GM21529 (cell line): ENCODE results near the gene DDX19B.
A peak's percentile ranks its signal among the peaks of the same experiment; 100 is the strongest.
"Not testable (repeated sequence)": the region's sequence is repeated elsewhere in the genome, so short reads cannot be mapped to it uniquely, and the experiment has no call there.

Experiments used
- ATAC-seq: cut with Tn5 transposase; IDR thresholded peaks from one replicate; pipeline ENCODE4 v1.9.1; 2021; ENCODE audit not compliant: unreplicated experiment

The DDX19B gene

DNA sequence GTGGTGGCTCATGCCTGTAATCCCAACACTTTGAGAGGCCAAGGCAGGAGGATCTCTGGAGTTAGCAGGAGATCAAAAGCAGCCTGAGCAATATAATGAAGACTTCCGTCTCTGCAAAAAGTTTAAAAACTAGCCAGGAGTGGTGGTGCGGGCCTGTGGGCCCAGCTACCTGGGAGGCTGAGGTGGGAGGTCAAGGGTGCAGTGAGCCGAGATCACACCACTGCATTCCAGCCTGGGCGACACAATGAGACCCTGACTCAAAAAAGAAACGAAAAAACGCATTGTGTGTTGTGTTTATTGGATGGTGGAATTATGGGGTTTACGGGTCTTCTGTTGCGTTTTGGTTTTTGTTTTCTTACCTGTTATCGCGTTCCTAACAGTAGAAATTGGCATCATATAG, 46.9 kb downstream of the DDX19B start:
- no peak for ATAC-seq

DNA sequence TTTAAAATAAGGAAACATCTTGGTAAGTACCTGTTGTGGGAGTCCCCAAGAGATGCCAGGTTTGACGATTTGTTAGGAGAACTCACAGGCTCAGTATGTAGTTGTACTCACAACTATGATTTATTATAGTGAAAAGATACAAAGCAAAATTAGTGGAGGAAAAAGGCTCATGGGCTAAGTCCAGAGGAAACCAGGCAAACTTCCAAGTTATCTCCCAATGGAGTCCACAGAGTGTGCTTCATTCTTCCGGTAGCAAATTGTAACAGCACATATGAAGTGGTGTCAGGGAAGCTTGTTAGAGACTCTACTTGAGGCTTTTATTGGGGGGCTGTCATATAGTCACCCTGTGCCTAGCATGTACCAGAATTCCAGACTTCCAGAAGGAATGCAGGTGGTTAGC, 50.0 kb downstream of the DDX19B start:
- ATAC-seq: no peak

DNA sequence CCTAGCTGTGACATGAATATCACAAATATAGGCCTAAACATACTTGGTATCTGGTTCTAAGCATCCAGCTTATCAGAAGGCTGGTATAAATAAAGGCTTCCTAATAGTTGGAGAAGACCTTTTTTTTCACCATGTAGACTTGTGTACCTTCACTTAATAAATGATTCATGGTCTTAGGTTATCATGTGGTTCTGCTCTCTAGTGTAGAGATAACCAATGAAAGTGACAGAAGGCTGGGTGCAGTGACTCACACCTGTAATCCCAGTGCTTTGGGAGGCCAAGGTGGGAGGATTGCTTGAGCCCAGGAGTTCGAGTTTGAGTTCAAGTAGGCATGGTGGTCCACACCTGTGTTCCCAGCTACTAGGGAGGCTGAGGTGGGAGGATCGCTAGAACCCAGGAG, 50.8 kb downstream of the DDX19B start:
- no peak for ATAC-seq

DNA sequence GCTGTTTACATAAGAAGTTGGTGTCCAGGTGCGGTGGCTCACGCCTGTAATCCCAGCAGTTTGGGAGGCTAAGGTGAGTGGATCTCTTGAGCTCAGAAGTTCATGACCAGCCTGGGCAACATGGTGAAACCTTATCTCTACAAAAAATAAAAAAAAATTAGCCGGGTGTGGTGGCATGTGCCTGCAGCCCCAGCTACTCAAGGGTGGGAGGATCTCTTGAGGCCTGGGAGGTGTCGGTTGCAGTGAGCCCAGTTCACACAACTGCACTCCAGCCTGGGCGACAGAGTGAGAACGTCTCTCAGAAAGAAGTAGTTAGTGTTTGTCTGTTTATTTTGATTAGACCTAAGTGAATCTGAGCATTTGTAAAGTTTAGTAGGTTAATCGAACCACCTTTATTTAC, 60.6 kb downstream of the DDX19B start:
- no peak for ATAC-seq

DNA sequence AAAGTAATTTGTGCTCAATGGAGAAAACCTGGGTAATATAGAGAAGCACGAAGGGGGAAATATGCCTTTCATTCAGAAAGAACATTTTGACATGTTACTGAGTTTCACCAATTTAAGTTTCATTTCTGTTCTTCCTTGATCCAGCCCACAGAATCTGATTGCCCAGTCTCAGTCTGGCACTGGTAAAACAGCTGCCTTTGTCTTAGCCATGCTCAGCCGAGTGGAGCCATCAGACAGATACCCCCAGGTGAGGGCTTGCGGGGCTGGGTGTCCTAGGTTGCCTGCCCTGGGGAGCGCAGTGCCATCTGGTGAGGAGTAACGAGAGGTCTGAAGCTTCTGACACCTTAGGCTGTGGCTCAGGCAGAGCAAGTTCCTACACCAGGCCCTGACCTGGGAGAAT, 65.4 kb downstream of the DDX19B start:
- no peak for ATAC-seq

DNA sequence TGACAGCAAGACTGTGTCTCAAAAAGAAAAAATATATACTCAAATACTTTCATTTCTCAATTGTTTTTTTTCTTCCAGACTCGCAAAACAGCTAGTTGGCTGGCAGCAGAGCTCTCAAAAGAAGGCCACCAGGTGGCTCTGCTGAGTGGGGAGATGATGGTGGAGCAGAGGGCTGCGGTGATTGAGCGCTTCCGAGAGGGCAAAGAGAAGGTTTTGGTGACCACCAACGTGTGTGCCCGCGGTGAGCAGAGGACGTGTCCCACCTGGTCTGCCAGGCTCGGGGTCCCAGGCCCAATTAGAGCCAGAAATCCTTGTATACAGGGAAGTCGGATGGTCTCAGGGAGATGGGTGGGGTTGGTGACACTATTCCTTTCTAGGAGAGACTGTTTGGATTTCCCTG, 71.2 kb downstream of the DDX19B start:
- ATAC-seq: not testable (repeated sequence)

DNA sequence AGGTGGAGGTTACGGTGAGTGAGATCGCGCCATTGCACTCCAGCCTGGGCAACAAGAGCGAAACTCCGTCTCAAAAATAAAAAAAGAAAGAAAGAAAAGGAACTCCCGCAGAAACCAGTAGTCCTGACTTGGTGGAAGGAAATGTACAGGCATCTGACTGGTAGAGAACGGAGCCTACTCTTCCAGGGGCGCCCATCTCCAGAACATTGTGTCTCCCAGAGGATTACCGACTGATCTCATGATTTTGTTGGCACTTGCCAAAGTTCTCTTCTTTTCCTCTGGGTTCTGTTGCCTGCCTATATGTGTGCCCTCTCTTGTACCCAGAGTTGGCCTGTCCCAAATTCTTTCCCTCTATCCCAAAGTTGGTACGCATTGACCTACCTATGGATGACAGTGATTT, 71.9 kb downstream of the DDX19B start:
- ATAC-seq: no peak

DNA sequence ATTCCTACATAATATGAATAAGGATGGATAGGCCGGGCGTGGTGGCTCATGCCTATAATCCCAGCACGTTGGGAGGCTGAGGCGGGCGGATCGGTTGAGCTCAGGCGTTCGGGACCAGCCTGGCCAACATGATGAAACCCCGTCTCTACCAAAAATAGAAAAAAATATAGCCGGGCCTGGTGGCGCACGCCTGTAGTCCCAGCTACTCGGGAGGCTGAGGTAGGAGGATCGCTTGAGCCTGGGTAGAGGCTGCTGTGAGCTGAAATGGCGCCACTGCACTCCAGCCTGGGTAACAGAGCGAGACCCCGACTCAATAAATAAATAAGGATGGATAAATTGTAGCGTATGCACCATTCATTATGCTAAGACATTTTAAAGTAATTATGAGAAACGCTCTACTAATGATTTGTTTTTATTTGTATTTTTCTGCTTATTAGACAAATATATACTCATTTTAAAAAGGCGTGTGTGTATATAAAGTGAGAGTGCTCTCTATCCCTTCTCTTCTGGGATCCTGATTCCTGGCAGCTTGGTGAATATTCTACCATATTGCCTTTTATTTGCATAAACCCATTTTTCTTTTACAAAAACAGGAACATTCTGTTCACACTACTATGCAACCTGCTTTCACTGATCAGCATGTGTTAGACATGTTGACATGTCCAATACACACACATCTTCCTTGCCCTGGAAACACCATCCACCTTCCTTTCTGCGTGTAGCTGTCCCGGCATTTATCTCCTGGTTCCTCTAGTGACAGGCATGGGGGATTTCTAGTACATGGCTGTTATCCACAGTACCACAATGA, 74.1 kb downstream of the DDX19B start:
- no peak for ATAC-seq

DNA sequence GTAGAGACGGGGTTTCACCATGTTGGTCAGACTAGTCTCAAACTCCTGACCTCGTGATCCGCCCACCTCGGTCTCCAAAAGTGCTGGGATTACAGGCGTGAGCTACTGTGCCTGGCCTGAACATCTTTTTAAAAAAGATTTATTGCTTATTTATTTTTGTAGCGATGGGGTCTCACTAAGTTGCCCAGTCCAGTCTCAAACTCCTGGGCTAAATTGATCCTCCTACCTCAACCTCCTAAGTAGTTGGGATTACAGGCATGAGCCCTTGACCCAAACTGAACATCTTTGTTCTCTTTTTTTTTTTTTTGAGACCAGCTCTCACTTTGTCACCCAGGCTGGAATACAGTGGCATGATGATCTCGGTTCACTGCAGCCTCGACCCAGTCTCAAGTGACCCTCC, 75.2 kb downstream of the DDX19B start:
- ATAC-seq: no peak

DNA sequence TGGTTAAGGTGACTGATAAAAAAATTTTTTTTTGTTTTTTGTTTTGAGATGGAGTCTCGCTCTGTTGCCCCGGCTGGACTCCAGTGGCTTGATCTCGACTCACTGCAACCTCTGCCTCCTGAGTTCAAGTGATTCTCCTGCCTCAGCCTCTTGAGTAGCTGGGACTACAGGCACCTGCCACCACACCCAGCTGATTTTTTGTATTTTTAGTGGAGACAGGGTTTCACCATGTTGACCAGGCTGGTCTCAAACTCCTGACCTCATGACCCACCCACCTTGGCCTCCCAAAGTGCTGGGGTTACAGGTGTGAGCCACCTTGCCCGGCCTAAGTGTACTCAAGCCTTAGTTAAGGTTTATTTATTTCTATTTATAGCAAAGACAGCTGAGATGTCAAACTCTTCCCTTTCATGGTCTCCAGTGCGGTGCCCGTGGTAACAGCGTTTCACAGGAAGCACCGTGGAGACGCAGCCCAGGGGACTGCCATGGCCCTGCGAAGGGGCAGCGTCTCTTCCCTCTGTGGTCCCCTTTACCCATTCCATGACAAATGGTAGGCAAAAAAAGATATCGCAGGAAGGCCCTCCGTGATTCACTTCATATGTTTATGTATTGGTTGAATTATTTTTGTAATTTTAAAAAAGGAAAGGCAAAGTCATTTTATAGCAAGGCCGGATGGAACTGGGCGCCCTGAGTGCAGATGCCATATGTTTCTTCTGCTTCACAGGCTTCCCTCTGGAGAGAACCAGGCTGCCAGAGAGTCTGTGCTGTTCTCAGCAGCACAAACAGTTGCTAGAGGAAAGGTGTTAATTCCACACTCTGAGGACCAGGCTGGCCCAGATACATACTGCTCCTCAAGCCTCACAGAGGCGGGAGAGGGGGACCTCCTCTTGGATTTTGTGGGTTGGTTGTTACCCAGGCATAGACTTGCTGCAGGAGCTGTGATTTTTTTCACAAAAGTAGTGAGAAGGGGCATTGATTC, 76.9 kb downstream of the DDX19B start:
- no peak for ATAC-seq

DNA sequence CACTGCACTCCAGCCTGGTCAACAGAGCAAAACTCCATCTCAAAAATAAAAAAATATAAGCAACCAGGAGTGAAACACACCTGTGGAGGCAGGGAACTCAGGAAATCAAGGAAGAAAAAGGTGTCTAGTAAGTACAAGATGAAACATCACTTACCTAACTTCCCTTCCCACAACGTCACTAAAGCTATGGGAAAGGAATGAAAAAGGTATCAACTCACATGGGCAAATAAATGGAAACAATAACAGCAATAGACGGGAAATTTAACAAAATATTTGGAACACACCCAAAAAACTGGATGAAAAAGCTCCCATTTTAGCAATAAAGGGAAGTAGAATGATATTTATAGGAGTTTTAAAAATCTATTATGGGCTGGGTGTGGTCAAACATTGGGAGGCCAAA, 78.8 kb downstream of the DDX19B start:
- ATAC-seq: no peak

DNA sequence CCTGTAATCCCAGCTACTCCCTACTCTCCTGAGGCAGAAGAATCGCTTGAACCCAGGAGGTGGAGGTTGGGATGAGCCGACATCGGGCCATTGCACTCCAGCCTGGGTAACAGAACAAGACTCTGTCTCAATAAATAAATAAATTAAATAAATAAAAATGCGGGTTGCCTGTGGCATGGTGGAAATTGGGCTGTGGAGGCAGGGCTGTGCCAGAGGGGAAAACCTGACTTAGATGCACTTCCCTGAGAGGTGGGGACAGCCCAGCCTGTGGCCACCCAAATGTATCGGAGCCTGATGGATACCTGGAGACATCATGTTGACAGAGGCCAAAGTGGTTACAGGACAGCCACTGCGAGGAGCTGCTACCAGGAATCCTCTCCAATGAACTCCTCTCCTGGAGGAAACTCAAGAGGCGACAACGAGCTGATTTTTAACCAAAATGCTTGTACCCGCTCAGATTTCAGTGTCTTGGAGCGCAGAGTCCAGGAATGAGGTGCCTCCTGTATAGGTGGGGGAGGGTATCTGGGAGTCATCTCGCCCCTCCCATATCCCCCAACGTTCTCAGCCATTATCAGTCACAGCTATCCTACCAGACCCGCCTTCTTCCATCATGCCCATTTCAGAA, 80.0 kb downstream of the DDX19B start:
- no peak for ATAC-seq

DNA sequence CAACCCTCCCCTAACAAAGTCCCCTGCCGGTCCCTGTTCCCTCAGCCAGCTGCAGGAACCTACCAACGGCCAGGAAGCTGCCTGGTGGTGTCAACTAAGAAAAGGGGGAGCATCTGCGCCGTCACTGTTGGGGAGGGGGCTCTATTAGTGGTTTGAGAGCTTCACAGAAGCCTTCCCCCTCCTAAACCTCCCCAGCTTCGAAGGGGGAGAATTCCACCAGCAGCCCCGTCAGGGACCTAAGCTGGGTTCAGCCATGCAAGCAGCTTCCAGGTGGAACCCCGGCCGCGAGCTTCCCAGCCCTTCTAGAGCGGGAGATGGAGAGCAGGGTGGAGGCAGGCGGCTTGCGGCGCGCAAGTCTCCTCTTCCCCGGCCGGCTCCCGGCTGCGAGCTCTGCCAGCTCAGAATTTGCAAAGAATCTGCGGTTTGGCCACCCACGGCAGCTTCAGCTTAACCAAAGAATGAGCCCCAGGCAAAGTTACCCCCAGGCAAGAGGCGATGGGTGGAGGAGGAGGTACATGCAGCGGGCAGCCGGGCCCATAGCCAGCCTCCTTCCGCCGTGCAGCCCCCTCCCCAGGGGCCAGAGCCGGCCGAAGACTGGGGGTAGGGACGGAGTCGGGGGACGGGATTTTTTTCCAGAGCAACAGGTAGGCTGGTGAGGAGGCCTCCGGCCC, 81.4 kb downstream of the DDX19B start:
- peak; percentile 24 for ATAC-seq

DNA sequence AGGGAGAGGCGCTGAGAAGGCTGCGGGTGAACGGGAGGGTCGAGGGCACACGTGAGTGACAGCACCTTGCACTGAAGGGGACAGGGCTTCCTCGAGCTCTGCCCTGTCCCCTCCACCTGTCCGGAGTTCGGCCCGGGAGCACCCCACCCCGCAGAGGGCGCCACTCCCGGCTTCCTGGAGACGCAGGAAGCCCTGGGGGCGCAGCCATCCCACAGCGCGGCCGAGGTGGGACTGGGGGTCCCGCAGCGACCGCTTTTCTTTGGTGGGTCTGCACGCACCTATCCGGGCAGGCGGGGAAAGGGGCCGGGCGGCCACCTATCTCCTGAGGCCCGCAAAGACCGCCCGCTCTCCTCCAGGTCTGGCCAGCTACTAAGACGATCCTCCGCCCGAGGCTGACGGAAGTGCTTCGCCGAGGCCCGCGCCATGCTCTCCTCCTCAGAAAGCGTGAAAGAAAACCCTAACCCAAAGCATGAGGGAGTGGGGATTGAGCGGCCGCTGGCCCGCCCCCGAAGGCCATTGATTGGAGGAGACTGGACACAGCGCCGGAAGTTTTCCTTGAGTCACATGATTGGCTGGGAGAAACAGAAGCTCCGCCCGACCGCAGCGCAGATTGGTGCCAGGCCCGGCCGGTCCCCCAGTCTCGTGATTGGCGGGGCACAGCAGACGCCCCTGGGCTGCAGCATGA, 82.1 kb downstream of the DDX19B start:
- peak; percentile 84 for ATAC-seq

DNA sequence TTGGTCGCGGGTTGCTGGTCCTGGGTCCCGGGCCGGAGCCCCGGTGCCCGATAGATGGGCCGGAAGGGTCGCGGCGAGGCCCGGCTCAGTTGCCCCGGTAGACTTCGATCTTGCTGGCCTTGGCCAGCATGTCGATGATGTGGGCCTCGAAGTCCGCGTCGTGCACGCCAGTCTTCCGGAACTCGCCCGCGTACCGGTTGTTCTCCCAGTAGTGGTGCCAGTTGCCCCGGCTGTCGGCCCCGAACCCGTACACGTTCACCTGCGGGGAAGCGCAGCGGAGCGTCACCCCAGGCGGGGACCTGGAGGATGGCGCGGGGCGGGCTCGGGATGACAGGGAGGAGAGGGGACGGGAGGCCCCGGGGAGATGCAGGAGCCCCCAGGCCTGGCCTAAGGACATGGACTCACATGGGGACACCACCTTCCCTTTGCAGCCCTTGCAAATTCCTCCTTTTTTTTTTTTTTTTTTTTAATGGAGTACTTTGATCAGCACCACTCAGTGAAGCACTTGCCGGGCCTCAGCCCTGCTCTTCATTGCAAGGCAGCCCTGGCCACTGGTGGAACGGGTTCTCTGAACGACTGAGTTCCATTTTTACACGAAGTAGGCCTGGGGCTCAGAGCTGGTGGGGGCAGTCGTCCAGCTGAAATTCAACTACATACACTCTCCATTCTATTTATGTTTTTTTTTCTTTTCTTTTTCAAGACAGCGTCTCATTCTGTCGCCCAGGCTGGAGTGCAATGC, 82.8 kb downstream of the DDX19B start:
- ATAC-seq: no peak

DNA sequence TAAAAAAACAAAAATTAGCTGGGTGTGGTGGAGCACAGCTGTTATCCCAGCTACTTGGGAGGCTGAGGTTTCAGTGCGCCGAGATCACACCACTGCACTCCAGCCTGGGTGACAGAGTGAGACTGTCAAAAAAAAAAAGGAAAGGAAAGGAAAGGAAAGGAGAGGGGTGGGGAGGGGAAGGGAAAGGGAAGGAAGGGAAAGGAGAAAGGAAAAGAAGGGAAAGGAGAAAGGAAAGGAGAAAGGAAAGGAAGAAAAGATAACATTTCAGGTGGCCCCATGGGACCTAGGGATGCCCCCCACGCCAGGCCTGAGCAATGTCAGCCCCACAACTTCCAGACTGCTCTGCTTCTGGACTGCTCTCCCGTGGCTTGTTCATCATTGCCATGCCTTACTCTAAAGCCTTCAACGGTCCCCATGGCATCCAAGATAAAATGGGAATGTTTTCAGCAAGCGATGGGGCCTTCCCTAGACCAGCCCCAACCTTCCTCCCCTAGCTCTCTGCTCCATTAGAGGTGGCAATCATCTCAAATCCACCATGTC, 84.5 kb downstream of the DDX19B start:
- no peak for ATAC-seq
